Gastrocnemius medialis (tissue), 4 donors: ENCODE results near the gene HMGXB4. TPM values are rescaled to one million over a fixed set of nuclear protein-coding genes. Genes with fewer than 3 reads are reported as not detected.

Experiments
- ATAC-seq, 2 donors: fragments of 150-250 bp; one replicate each; pipeline ENCODE4 v1.9.1; 2016
- DNase-seq, 2 donors: peaks; one replicate each; pipeline ENCODE4 v3.0.0-alpha.2; 2019
- H3K27ac ChIP-seq, 4 donors: fragments of 200-600 bp; sonication (generic); 1 replicate in 1 of 4; 2 replicates in 3 of 4; pipeline ENCODE4 v1.5.1; 2016 to 2018; ENCODE audit warnings: mild to moderate bottlenecking in 2 of 4, moderate library complexity in 1 of 4
- H3K27me3 ChIP-seq, 3 donors: fragments of 200-600 bp; sonication (generic) in 2 of 3; 1 replicate in 1 of 3; 2 replicates in 2 of 3; pipeline versions ENCODE4 v1.5.1 to v1.6.0; 2016 to 2019; ENCODE audit warnings: mild to moderate bottlenecking in 1 of 3, moderate library complexity in 1 of 3
- H3K36me3 ChIP-seq, 2 donors: fragments of 200-600 bp; sonication (generic) in 1 of 2; one replicate each; pipeline ENCODE4 v1.5.1; 2017 to 2018
- H3K4me1 ChIP-seq, 2 donors: fragments of 200-600 bp; sonication (generic) in 1 of 2; one replicate each; pipeline ENCODE4 v1.5.1; 2016 to 2017; ENCODE audit warnings: mild to moderate bottlenecking in 2 of 2
- H3K4me3 ChIP-seq, 4 donors: fragments of 200-600 bp; sonication (generic) in 3 of 4; 1 replicate in 1 of 4; 2 replicates in 3 of 4; pipeline ENCODE4 v1.5.1; 2016 to 2019; ENCODE audit warnings: mild to moderate bottlenecking in 2 of 4
- H3K9me3 ChIP-seq, 3 donors: fragments of 200-600 bp; sonication (generic) in 2 of 3; 1 replicate in 1 of 3; 2 replicates in 2 of 3; pipeline ENCODE4 v1.5.1; 2016 to 2019
- CTCF ChIP-seq, 5 experiments: fragments of 450-650 bp in 3 of 5; fragments of 200-600 bp in 2 of 5; sonication (generic) in 2 of 5; IDR thresholded peaks in 4 of 5; conservative IDR thresholded peaks in 1 of 5; 1 replicate in 4 of 5; 2 replicates in 1 of 5; pipeline ENCODE4 v1.5.1; 2016 to 2019; ENCODE audit warnings: antibody characterized with exemption in 5 of 5, mild to moderate bottlenecking in 3 of 5, moderate library complexity in 3 of 5
- POLR2A ChIP-seq, 2 donors: fragments of 450-650 bp; IDR thresholded peaks; one replicate each; pipeline ENCODE4 v1.6.1; 2017; ENCODE audit warnings: antibody characterized with exemption in 2 of 2, mild to moderate bottlenecking in 2 of 2, moderate library complexity in 2 of 2
- in situ Hi-C, 4 donors: fragments of 200-750 bp; cut with MboI; loops; one replicate each; pipeline versions ENCODE4 v1.15.0 to v1.8.0; 2017; ENCODE audit warnings: low sequenced_read_pairs in 4 of 4
- intact Hi-C: fragments of 100-400 bp; cut with DNase I; formaldehyde crosslinking; loops from one replicate; pipeline ENCODE4 v1.15.1; 2023; ENCODE audit warnings: low total_unique reads
- total RNA-seq, 4 donors: library from RNA; depleted of rRNA; stranded (reverse); fragments of >200 nt; gene quantifications; one replicate each; pipeline versions ENCODE4 v1.1.0 to v1.2.3, GENCODE V29; 2016

Gene HMGXB4
- total RNA-seq, 4 donors from 2014 or later, result 8.3 to 19.2 (median 12.4) TPM

DNA sequence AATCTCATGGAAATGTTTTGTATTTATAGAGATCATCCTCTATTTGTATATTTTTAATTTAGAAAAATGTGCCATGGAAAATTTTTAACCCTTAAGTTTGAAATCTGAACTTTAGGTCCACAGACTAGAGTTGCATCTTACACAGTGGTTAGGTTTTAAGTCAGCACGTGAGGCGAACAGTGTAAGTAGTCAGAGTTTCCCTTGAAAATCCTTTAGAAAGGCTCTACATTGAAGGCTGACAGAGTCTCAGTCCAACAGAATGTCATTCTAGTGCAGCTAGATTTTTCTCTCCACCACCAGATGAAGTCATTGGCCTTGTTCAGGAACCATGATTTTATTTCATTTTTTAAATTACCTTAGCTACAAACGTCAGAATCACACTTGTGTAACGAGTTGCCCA is 18.7 kb downstream of the HMGXB4 start:
- H3K4me3 ChIP-seq, result no peak overlapping the region
- H3K4me1 ChIP-seq, result peaks cover 6 to 10% of the 10 kb centered on the region in 2 donors
- in situ Hi-C loops (no loop called here), intact Hi-C loops (no loop called here)
- no peaks in the 10 kb centered on the region for H3K27me3 ChIP-seq
- no peak for DNase-seq
- ATAC-seq, result no peak
- TF ChIP-seq POLR2A (IDR thresholded peaks at IDR 0.05) (no peak), CTCF (IDR thresholded peaks at IDR 0.05 in 4 of 5, conservative IDR thresholded peaks at IDR 0.05 in 1 of 5) (no peak)
- H3K27ac ChIP-seq, result no peak overlapping the region
- no peaks in the 10 kb centered on the region for H3K9me3 ChIP-seq
- H3K36me3 ChIP-seq, result peaks cover 0 to 9% of the 10 kb centered on the region in 2 donors

DNA sequence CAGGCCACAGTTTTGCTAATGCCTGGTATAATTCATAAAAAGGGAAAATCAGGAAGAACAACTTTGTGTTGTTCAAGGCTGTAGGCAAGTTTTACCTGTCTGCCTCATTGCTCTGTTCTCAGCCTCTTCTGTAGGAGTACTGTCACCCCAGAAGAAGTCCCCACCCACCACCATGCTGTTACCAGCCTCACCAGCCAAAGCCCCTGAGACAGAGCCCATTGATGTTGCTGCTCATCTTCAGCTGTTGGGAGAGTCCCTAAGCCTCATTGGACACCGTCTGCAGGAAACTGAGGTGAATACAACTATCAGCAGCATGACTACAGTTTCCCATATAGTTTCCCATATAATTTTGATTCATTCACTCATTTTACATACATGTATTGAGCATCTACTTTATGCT is 30.8 kb downstream of the HMGXB4 start:
- no peaks in the 10 kb centered on the region for H3K27me3 ChIP-seq
- ATAC-seq (no peak), DNase-seq (no peak)
- H3K36me3 ChIP-seq, result peaks cover 4 to 87% of the 10 kb centered on the region in 2 donors
- no peaks in the 10 kb centered on the region for H3K4me1 ChIP-seq
- H3K27ac ChIP-seq, result no peak overlapping the region
- in situ Hi-C loops (no loop called here), intact Hi-C loops (no loop called here)
- TF ChIP-seq CTCF (IDR thresholded peaks at IDR 0.05 in 4 of 5, conservative IDR thresholded peaks at IDR 0.05 in 1 of 5) (no peak), POLR2A (IDR thresholded peaks at IDR 0.05) (no peak)
- no peaks in the 10 kb centered on the region for H3K9me3 ChIP-seq
- H3K4me3 ChIP-seq, result no peak overlapping the region

- H3K27me3 ChIP-seq, result no peaks in the 10 kb centered on the region
- H3K4me3 ChIP-seq, result no peak overlapping the region
- H3K4me1 ChIP-seq, result no peaks in the 10 kb centered on the region
- no peak overlapping the region for H3K27ac ChIP-seq
- DNase-seq, result no peak
- in situ Hi-C loops, result no loop called here
- intact Hi-C loops, result no loop called here
- no peaks in the 10 kb centered on the region for H3K9me3 ChIP-seq
- no peak for ATAC-seq
- H3K36me3 ChIP-seq, result peaks cover 4 to 68% of the 10 kb centered on the region in 2 donors
- TF ChIP-seq POLR2A (IDR thresholded peaks at IDR 0.05) (no peak), CTCF (IDR thresholded peaks at IDR 0.05 in 4 of 5, conservative IDR thresholded peaks at IDR 0.05 in 1 of 5) (no peak)
Observed at GRCh38 chr22:35292786-35293185, 35.5 kb downstream of the HMGXB4 start.

DNA sequence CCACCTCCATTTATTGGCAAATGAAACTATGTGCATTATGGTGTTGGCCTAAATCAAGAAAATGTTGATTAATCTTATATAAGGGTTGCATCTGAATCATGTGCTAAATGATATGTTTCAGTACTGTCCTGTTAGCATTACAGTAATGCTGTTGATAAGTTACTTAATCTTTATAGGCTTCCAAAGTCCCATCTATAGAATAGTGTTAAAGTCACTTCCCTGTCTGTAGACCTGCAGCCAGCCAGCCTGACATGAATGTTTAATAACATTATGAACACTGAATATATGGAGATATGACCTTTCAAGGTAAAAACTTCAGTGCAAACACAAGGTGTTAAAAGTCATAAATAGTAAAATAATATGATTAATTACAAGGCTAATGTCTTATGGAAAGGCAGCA is 38.8 kb downstream of the HMGXB4 start:
- intact Hi-C loops, result loop anchor here (5.0 kb wide), 1 partner anchor 39 kb away; the partner anchor contains the start of gene HMGXB4
- in situ Hi-C loops, result no loop called here
- Histone ChIP-seq H3K27me3 (no peaks in the 10 kb centered on the region), H3K36me3 (peaks cover 0 to 37% of the 10 kb centered on the region in 2 donors), H3K9me3 (no peaks in the 10 kb centered on the region), H3K4me3 (no peak overlapping the region), H3K4me1 (peaks cover 10 to 14% of the 10 kb centered on the region in 2 donors), H3K27ac (no peak overlapping the region)
- DNase-seq, result no peak
- no peak for ATAC-seq
- TF ChIP-seq POLR2A (IDR thresholded peaks at IDR 0.05), result no peak
- TF ChIP-seq CTCF (IDR thresholded peaks at IDR 0.05 in 4 of 5, conservative IDR thresholded peaks at IDR 0.05 in 1 of 5), result no peak

DNA sequence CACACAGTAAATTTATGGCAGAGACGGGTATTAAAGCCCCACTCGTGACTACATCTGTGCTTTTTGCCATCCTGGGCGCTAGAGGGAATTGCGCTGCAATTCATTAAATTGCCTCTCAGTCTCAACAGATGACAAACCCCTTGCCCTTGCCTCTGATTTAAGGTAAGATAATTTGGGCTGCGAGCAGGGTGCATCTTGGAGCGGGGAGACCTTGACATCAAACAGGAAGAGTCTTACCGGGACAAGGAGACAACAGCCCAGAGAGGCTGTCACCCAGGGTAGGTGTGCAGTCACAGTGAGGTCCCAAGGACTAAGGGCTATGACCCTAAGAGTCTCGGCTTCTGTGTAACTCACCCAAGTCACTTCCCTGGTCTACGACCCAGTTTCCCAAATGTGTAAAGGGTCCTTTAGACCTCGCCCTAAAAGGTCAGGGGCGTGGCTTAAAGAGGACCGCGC is 42.0 kb downstream of the HMGXB4 start:
- no peaks in the 10 kb centered on the region for H3K9me3 ChIP-seq
- H3K27ac ChIP-seq, result peak overlapping the region; percentile 98 to 99 (median 98)
- H3K4me1 ChIP-seq, result peaks cover 34 to 36% of the 10 kb centered on the region in 2 donors
- no peak for TF ChIP-seq CTCF (IDR thresholded peaks at IDR 0.05 in 4 of 5, conservative IDR thresholded peaks at IDR 0.05 in 1 of 5)
- no peak for TF ChIP-seq POLR2A (IDR thresholded peaks at IDR 0.05)
- DNase-seq (no peak), ATAC-seq (peak; percentile 5 to 11)
- no peaks in the 10 kb centered on the region for H3K27me3 ChIP-seq
- in situ Hi-C loops, result no loop called here
- H3K4me3 ChIP-seq, result peak overlapping the region; percentile 80 to 86 (median 82)
- intact Hi-C loops, result loop anchor here (1.0 to 5.0 kb wide), 2 partner anchors 31 to 42 kb away; partner anchors contain the start of gene HMGXB4
- H3K36me3 ChIP-seq, result peaks cover 0 to 5% of the 10 kb centered on the region in 2 donors
